HFFc6 (cell line): ENCODE results near the gene PCBP4. TPM values are rescaled to one million over a fixed set of nuclear protein-coding genes. Genes with fewer than 3 reads are reported as not detected.
A peak's percentile ranks its signal among the peaks of the same experiment; 100 is the strongest.

Source experiments
- DNase-seq: peaks from one replicate; pipeline ENCODE4 v3.0.0-alpha.2; 2018
- H3K27ac Mint-ChIP-seq: 2 replicates; pipeline ENCODE4 v1.8.0; 2020; ENCODE audit warnings: mild to moderate bottlenecking, mixed read lengths
- H3K27me3 Mint-ChIP-seq: 2 replicates; pipeline ENCODE4 v1.8.0; 2021; ENCODE audit warnings: mild to moderate bottlenecking, moderate library complexity, mixed read lengths; ENCODE audit not compliant: insufficient read depth
- H3K36me3 Mint-ChIP-seq: 2 replicates; pipeline ENCODE4 v1.8.0; 2021; ENCODE audit warnings: low read depth, mixed read lengths
- H3K4me1 Mint-ChIP-seq: 2 replicates; pipeline ENCODE4 v1.8.0; 2020; ENCODE audit warnings: low read depth, mixed read lengths
- H3K4me3 Mint-ChIP-seq: 2 replicates; pipeline ENCODE4 v1.8.0; 2020; ENCODE audit warnings: mild to moderate bottlenecking, moderate library complexity, mixed read lengths
- H3K9me3 Mint-ChIP-seq: 2 replicates; pipeline ENCODE4 v1.8.0; 2020; ENCODE audit warnings: mild to moderate bottlenecking, mixed read lengths
- total RNA-seq, 6 experiments: library from RNA; stranded (reverse); fragmentation: NEBNext Ultra II Directional; extraction: Animal tissue kit (Norgen Biotek cat#: 25700); gene quantifications; 2 replicates in 1 of 6; 3 replicates in 5 of 6; pipeline ENCODE4 v1.2.3, GENCODE V29; 2021
- TF ChIP-seq, protein P1 (sequence below): fragments of 200-600 bp; sonication (generic); IDR thresholded peaks from 2 replicates; pipeline ENCODE4 v1.5.0; 2021; ENCODE audit warnings: antibody characterized with exemption, mild to moderate bottlenecking

Gene PCBP4
- total RNA-seq, 6 experiments from 2014 or later, result 98.6 to 128 (median 110) TPM

DNA sequence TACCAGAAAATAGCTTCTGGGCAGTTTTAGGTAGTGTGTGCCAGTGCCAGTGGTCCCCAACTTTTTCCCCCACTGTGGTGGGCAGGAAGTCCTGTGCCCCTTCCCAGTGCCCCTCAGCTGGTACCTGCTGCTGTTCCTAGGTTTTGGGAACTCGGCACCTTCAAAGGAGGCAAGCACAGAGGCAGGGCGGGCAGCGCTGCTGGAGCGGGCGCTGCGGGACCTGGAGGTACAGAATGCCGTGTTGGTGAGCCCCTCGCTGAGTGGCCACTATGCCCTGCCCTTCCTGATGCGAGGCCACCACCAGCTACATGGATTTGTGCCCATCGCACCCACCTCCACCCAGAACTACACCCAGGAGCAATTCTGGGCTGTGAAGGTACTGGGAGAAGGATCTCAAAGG is 13.0 kb upstream of the PCBP4 start:
- Mint-ChIP-seq H3K4me1 (peaks cover 41% of the 10 kb centered on the region), H3K27ac (no peak overlapping the region)
- TF ChIP-seq, protein P1, sequence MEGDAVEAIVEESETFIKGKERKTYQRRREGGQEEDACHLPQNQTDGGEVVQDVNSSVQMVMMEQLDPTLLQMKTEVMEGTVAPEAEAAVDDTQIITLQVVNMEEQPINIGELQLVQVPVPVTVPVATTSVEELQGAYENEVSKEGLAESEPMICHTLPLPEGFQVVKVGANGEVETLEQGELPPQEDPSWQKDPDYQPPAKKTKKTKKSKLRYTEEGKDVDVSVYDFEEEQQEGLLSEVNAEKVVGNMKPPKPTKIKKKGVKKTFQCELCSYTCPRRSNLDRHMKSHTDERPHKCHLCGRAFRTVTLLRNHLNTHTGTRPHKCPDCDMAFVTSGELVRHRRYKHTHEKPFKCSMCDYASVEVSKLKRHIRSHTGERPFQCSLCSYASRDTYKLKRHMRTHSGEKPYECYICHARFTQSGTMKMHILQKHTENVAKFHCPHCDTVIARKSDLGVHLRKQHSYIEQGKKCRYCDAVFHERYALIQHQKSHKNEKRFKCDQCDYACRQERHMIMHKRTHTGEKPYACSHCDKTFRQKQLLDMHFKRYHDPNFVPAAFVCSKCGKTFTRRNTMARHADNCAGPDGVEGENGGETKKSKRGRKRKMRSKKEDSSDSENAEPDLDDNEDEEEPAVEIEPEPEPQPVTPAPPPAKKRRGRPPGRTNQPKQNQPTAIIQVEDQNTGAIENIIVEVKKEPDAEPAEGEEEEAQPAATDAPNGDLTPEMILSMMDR, result no peak

DNA sequence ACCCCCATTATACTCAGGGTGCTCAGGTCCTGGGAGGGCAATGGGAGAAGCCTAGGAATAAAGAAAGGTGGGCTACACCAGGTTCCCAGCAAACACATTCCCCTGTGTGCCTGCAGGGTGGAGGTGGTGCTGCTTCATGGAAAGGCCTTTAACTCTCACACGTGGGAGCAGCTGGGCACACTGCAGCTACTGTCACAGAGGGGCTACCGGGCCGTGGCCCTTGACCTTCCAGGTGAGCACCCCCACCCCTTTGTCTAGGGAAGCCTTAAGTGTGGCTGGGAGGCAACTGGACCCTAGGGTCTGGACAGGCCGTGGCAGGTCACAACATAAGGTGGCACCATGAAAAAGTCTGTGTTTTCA is 10.9 kb upstream of the PCBP4 start:
- H3K27ac Mint-ChIP-seq, result no peak overlapping the region
- no peak overlapping the region for H3K4me3 Mint-ChIP-seq
- TF ChIP-seq, protein P1, result no peak
- no peak for DNase-seq
- H3K4me1 Mint-ChIP-seq, result peaks cover 33% of the 10 kb centered on the region
- H3K27me3 Mint-ChIP-seq, result no peaks in the 10 kb centered on the region; the same call in 1 of the 2 replicates
- no peaks in the 10 kb centered on the region for H3K9me3 Mint-ChIP-seq
- H3K36me3 Mint-ChIP-seq, result no peaks in the 10 kb centered on the region; the same call in 1 of the 2 replicates

More for the DNA sequence above, 13.0 kb upstream of the PCBP4 start:
- Mint-ChIP-seq H3K4me3 (no peak overlapping the region), H3K27me3 (peaks cover 2% of the 10 kb centered on the region), H3K9me3 (no peaks in the 10 kb centered on the region), H3K36me3 (no peaks in the 10 kb centered on the region)
- no peak for DNase-seq

DNA sequence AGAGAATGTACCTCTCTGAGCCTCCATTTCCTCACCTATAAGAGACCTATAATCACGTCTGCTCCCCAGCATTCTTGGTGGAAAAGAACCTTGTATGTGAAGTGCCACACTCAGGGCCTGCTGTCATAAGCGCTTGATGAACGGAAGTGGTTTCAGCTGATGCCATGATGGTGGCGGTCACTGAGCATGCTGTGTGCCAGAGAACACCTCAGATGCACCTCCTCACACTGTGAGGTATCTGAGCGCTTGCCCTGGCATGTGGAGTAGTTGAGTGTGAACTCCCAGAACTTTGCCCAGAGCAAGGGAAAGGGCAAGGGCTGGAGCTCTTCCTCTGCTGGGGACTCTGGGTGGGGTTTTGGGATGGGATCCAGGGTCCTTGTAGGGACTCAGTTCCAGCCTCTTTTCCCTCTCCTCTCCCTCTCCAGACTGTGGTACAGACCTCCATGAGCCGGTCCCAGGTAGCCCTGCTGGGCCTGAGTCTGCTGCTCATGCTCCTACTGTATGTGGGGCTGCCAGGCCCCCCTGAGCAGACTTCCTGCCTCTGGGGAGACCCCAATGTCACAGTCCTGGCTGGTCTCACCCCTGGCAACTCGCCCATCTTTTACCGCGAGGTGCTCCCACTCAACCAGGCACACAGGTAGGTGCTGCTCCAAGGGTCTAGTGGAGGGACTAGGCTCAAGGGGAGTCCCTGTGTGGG is 10.3 kb upstream of the PCBP4 start:
- Mint-ChIP-seq H3K9me3 (no peaks in the 10 kb centered on the region), H3K4me1 (peaks cover 29% of the 10 kb centered on the region), H3K27me3 (no peaks in the 10 kb centered on the region; the same call in 1 of the 2 replicates), H3K36me3 (no peaks in the 10 kb centered on the region; the same call in 1 of the 2 replicates), H3K27ac (no peak overlapping the region), H3K4me3 (no peak overlapping the region)
- no peak for DNase-seq
- TF ChIP-seq, protein P1, result no peak

DNA sequence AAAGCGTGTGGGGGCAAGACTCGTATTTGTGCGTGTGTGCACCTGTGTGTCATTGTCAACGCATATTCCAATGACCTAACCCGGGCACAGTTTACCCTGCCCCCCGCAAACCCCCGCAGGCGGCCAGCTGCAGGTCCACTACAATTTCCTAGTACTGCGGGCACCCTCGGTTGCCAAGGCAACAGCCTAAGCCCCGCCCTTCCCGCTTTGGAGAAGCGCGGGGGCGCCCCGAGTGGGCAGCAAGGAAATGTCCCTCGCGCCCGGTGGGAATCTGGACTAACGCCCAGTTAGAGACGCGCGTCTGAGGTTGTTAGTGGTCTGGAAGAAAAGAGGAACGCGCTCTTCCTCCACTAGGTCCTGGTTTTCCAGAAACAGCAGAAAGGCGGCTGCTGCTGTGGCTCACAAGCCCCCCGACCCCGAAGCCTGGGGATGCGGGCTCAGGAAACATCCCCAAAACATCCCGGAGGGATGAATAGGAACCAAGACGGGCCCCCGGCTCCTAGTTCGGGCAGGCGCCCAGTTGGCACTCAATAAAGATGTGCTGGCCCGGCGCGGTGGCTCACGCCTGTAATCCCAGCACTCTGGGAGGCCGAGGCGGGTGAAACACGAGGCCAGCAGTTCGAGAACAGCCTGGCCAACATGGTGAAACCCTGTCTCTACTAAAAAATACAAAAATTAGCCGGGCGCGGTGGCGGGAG is 8.7 kb upstream of the PCBP4 start:
- DNase-seq, result peak; percentile 43
- peak overlapping the region; percentile 52 for H3K27ac Mint-ChIP-seq
- H3K4me1 Mint-ChIP-seq, result peaks cover 22% of the 10 kb centered on the region
- no peaks in the 10 kb centered on the region for H3K9me3 Mint-ChIP-seq
- TF ChIP-seq, protein P1, result peak; percentile 47
- H3K27me3 Mint-ChIP-seq, result no peaks in the 10 kb centered on the region; the same call in 1 of the 2 replicates
- no peaks in the 10 kb centered on the region; the same call in 1 of the 2 replicates for H3K36me3 Mint-ChIP-seq
- H3K4me3 Mint-ChIP-seq, result peak overlapping the region; percentile 85

DNA sequence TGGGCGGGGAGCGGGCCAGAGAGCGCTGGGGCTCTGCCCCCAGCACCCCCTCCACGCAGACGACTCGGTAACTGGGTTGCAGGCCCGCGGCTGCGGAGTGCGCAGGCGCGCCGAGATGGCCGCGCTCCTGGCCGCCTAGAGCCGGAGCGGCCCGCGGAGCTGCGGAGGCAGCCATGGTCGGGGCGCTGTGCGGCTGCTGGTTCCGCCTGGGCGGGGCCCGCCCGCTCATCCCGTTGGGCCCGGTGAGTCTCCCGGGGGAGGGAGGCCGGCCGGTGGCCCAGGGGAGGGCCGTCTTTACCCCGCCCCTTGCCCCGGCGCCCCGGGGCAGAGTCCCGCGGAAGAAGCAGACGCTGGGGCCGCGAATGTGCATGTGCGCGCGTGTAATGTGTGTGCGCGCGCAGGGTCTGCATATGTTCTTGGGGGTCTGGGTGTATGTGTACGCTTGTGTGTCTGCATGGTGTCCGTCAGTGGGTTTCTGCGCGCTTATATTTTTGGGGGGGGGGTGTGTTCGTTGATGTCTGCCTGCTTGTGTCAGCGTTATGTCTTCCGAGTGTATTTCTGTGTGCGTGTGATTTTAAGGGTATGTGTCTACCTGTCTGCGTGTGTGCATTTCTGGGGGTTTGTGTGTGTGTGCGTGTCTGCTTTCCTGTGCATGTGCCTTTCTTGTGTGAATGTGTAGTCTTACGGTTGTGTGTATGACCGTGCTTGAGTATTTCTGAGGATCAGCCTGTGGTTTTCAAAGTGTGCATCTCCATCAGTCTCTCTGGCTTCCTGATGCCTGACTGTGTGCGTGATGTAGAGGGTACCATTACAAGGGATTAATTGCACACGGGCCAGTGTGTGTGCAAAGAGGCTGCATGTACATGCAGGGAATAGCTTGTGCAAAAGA is 8.0 kb upstream of the PCBP4 start, which contains the start of gene ABHD14A:
Gene ABHD14A (plus strand): TSS at position 102 of the 889 bp plus-strand sequence. CDS start 72 bp downstream, at position 174.
- peak within 1 kb of the TSS; percentile 97 for H3K4me3 Mint-ChIP-seq
- peak; percentile 45 for DNase-seq
- peak within 1 kb of the TSS; percentile 94 for H3K27ac Mint-ChIP-seq
- no peaks in the 10 kb centered on the region for H3K9me3 Mint-ChIP-seq
- no peaks in the 10 kb centered on the region; the same call in 1 of the 2 replicates for H3K36me3 Mint-ChIP-seq
- H3K27me3 Mint-ChIP-seq, result no peaks in the 10 kb centered on the region
- TF ChIP-seq, protein P1, result no peak; the same call in 1 of the 2 replicates
- H3K4me1 Mint-ChIP-seq, result peaks cover 22% of the 10 kb centered on the region
